HG02798 (cell line): ENCODE data around the gene PTPRN2.
"Not testable (repeated sequence)": the region's sequence is repeated elsewhere in the genome, so short reads cannot be mapped to it uniquely, and the experiment has no call there.

ENCODE experiments used
- ATAC-seq: cut with Tn5 transposase; IDR thresholded peaks from one replicate; pipeline ENCODE4 v1.9.1; 2021; ENCODE audit warnings: mild to moderate bottlenecking; ENCODE audit not compliant: unreplicated experiment, poor library complexity

The PTPRN2 gene

GRCh38 chr7:157678501-157678900 is 909.1 kb downstream of the PTPRN2 start:
- ATAC-seq = no peak

GRCh38 chr7:157676456-157677255 is 911.0 kb downstream of the PTPRN2 start:
- no peak for ATAC-seq

- ATAC-seq = no peak
These were observed 911.6 kb downstream of the PTPRN2 start for GRCh38 chr7:157676001-157676400.

GRCh38 chr7:157675427-157675927 is 912.1 kb downstream of the PTPRN2 start:
- no peak for ATAC-seq

GRCh38 chr7:157674715-157675426 is 912.8 kb downstream of the PTPRN2 start:
- no peak for ATAC-seq

GRCh38 chr7:157674027-157674714 is 913.5 kb downstream of the PTPRN2 start:
- ATAC-seq = no peak

- ATAC-seq = no peak
These were observed 914.0 kb downstream of the PTPRN2 start for GRCh38 chr7:157673573-157673972.

GRCh38 chr7:157671358-157672255 is 916.0 kb downstream of the PTPRN2 start:
- ATAC-seq = no peak

GRCh38 chr7:157670490-157671357 is 916.9 kb downstream of the PTPRN2 start:
- ATAC-seq = no peak

- ATAC-seq = no peak
These were observed 917.8 kb downstream of the PTPRN2 start for GRCh38 chr7:157669768-157670351.

- ATAC-seq = no peak
These were observed 918.5 kb downstream of the PTPRN2 start for GRCh38 chr7:157668884-157669767.

GRCh38 chr7:157668221-157668883 is 919.3 kb downstream of the PTPRN2 start:
- ATAC-seq = no peak

- ATAC-seq = no peak
These were observed 919.9 kb downstream of the PTPRN2 start for GRCh38 chr7:157667731-157668130.

GRCh38 chr7:157667261-157667660 is 920.4 kb downstream of the PTPRN2 start:
- no peak for ATAC-seq

GRCh38 chr7:157666530-157667040 is 921.0 kb downstream of the PTPRN2 start:
- ATAC-seq = no peak

- ATAC-seq = not testable (repeated sequence)
These were observed 922.0 kb downstream of the PTPRN2 start for GRCh38 chr7:157665634-157665988.
